ENCODE data around the gene RGS7.
"Not testable (repeated sequence)": the region's sequence is repeated elsewhere in the genome, so short reads cannot be mapped to it uniquely, and the experiment has no call there.

RGS7 gene

DNA sequence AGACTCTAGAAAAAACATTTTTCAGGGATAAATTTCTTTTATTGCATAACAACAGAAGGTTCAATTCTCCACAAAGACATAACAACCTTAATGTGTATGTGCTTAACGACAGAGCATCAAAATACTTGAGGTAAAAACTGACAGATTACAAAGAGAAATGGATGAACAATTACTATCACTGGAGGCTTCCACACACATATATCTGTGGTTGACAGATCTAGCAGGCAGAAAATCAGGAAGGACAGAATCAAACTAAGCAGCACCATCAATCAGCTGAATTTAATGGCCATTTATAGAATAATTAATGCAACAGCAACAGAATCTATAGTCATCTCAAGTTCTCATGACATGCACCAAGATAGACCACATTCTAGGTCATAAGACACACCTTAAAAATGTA lies 439.0 kb downstream of the RGS7 start:
- no peak for TF ChIP-seq Cebpa-rat (IDR thresholded peaks at IDR 0.05)
- no peaks in the 10 kb centered on the region for H3K4me1 ChIP-seq
- no peaks in the 10 kb centered on the region for H3K36me3 ChIP-seq
- no peaks in the 10 kb centered on the region for H3K9me3 ChIP-seq
- no peaks in the 10 kb centered on the region for H3K27me3 ChIP-seq
- H3K4me2 ChIP-seq = no peak overlapping the region
- H4K20me1 ChIP-seq = no peaks in the 10 kb centered on the region
- no peak overlapping the region for H3K4me3 ChIP-seq
- H3K27ac ChIP-seq = no peak overlapping the region
- no peak overlapping the region for H3K9ac ChIP-seq

DNA sequence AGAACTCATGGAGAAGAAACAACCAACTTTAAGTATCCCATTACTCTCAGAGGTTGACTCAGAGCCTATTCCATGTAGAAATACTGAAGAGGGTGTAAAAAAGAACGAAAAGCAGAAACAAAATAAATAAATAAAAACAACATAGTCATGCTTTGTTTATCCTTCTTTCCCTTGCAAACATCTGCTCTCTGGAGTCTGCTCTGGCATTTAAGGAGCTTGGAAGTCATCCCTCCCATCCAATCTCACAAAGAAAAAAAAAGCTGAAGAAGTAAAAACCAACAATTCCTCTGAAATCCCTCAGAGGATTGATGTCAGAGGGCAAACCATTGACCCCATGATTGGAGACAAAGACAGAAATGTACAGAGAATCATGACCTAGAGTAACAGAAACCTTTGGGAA lies 442.5 kb downstream of the RGS7 start:
- H3K27ac ChIP-seq = no peak overlapping the region
- H3K36me3 ChIP-seq = no peaks in the 10 kb centered on the region
- TF ChIP-seq Cebpa-rat (IDR thresholded peaks at IDR 0.05) = no peak
- H3K4me1 ChIP-seq = peaks cover 6% of the 10 kb centered on the region; the same call in 1 of the 2 replicates
- no peak overlapping the region for H3K4me3 ChIP-seq
- no peak overlapping the region for H3K9ac ChIP-seq
- H3K4me2 ChIP-seq = no peak overlapping the region
- no peaks in the 10 kb centered on the region for H3K9me3 ChIP-seq
- no peaks in the 10 kb centered on the region for H3K27me3 ChIP-seq
- no peaks in the 10 kb centered on the region for H4K20me1 ChIP-seq

DNA sequence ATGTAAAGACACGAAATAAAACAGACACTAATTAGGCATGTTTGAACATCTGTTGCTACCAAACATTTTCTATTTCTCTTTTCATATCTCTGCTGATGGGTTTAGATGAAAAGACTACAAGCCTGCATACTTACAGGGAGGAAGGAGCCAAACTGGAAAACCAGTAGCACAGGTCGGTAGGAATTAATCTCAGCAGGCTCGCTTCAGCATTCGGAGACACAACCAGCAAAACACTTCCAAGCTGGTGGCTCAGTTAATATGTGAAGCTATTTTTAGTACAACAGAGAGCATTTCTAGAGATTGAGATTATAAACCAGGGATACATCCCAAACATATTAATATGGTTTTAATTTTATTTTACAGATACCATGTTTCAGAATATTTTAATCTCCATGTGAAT lies 444.2 kb downstream of the RGS7 start:
- H3K4me2 ChIP-seq = no peak overlapping the region
- no peaks in the 10 kb centered on the region for H3K27me3 ChIP-seq
- no peak overlapping the region for H3K9ac ChIP-seq
- H3K36me3 ChIP-seq = no peaks in the 10 kb centered on the region
- H3K27ac ChIP-seq = no peak overlapping the region
- no peak overlapping the region for H3K4me3 ChIP-seq
- H3K4me1 ChIP-seq = peaks cover 6% of the 10 kb centered on the region; the same call in 1 of the 2 replicates
- no peaks in the 10 kb centered on the region for H4K20me1 ChIP-seq
- no peak for TF ChIP-seq Cebpa-rat (IDR thresholded peaks at IDR 0.05)
- no peaks in the 10 kb centered on the region for H3K9me3 ChIP-seq

DNA sequence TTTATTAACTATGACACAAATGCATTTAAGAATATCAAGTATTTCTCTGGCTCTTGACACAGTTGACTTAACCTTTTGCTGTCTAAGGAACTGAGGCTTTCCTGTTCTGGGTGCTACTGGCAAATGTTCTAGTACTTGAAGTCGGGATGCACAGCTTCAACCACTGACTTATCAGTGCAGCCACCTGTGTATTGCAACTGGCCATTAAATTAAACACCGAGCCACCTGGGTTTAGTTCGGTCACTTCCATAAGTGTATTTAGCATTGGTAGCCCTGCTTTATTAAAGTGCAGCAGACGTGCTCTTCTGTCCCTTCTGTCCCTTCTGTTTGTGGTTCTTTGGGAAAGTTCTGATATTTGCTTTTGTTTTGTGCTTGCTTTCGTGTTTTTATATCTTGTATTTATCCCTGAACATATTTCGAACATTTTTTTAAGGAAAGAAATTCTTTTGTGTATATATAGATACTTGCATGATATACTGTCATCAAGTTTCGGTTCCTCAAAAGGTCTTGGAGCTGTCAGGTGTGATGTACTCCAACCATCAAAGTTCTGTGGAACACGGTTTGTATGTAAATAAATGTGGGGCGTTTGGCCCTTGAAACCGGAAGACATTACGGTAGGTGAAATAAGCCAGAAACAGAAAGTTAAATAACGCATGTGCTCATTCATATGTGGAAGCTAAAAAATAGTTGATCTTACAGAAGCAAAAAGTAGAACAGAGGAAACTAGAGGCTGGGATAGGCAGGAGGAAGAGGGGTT lies 447.1 kb downstream of the RGS7 start:
- no peak overlapping the region for H3K4me3 ChIP-seq
- no peaks in the 10 kb centered on the region for H3K36me3 ChIP-seq
- H3K27ac ChIP-seq = no peak overlapping the region
- H3K9ac ChIP-seq = no peak overlapping the region
- H4K20me1 ChIP-seq = no peaks in the 10 kb centered on the region
- H3K27me3 ChIP-seq = no peaks in the 10 kb centered on the region
- peaks cover 6% of the 10 kb centered on the region; the same call in 1 of the 2 replicates for H3K4me1 ChIP-seq
- no peak for TF ChIP-seq Cebpa-rat (IDR thresholded peaks at IDR 0.05)
- no peaks in the 10 kb centered on the region for H3K9me3 ChIP-seq
- no peak overlapping the region for H3K4me2 ChIP-seq

DNA sequence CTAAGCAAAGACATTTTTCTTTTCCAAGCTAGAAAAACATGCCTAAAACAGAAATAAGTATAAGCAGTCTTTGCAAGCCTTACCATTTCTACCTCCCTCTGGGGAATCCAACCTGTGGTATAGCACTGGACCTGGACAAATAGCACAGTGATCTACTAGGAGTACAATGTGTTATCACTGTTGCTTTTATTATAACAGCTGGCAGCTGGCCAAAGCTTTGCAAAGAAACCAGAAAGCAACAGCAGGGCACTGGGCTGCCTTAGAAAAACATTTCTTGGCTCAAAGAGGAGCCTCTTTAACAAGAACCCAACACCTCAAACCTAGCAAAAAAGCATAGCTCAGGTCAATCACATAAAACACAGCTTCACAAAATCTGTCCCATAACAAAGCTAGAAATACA lies 450.5 kb downstream of the RGS7 start:
- Histone ChIP-seq H3K9ac (no peak overlapping the region), H3K4me2 (no peak overlapping the region), H4K20me1 (no peaks in the 10 kb centered on the region), H3K4me3 (no peak overlapping the region), H3K27me3 (no peaks in the 10 kb centered on the region), H3K4me1 (peaks cover 6% of the 10 kb centered on the region; the same call in 1 of the 2 replicates), H3K27ac (no peak overlapping the region), H3K36me3 (no peaks in the 10 kb centered on the region), H3K9me3 (no peaks in the 10 kb centered on the region)
- no peak for TF ChIP-seq Cebpa-rat (IDR thresholded peaks at IDR 0.05)

DNA sequence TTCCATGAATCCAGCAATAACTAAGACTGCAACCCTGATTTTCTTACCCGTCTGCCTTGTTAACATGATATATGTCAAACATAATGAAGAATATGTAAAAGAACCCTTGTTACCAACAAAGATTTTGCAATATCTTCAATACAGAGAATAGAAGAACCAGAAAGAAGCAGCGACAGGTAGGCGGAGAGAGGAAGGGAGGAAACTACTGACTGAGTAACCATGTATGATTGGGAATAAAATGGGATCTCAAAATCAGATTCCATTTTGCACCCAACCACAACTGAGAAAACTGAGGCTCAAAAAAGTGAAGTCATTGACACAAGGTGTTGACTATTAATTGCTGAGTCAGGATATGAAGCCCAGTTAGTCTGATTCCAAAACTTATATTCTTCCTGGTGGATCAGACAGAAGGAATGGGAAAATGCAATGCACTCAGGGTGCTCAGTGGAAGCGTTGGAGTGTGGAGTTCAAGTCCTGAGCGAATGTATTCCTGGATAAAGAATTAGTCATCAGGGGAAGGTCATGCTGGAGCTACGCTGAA lies 451.7 kb downstream of the RGS7 start:
- no peaks in the 10 kb centered on the region for H3K36me3 ChIP-seq
- no peak for TF ChIP-seq Cebpa-rat (IDR thresholded peaks at IDR 0.05)
- no peaks in the 10 kb centered on the region for H3K27me3 ChIP-seq

DNA sequence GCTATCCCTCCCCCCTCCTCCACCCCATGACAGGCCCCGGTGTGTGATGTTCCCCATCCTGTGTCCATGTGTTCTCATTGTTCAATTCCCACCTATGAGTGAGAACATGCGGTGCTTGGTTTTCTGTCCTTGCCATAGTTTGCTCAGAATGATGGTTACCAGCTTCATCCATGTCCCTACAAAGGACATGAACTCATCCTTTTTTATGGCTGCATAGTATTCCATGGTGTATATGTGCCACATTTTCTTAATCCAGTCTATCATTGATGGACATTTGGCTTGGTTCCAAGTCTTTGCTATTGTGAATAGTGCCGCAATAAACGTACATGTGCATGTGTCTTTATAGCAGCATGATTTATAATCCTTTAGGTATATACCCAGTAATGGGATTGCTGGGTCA lies 461.6 kb downstream of the RGS7 start:
- not testable (repeated sequence) for H3K36me3 ChIP-seq, H3K4me1 ChIP-seq, H4K20me1 ChIP-seq, H3K9me3 ChIP-seq, H3K4me2 ChIP-seq, H3K9ac ChIP-seq, H3K27ac ChIP-seq, H3K4me3 ChIP-seq, H3K27me3 ChIP-seq

More for the DNA sequence above, 451.7 kb downstream of the RGS7 start:
- H3K27ac ChIP-seq = no peak overlapping the region
- no peak overlapping the region for H3K4me2 ChIP-seq
- no peak overlapping the region for H3K9ac ChIP-seq
- H4K20me1 ChIP-seq = no peaks in the 10 kb centered on the region
- peaks cover 6% of the 10 kb centered on the region; the same call in 1 of the 2 replicates for H3K4me1 ChIP-seq
- H3K4me3 ChIP-seq = no peak overlapping the region
- no peaks in the 10 kb centered on the region for H3K9me3 ChIP-seq

DNA sequence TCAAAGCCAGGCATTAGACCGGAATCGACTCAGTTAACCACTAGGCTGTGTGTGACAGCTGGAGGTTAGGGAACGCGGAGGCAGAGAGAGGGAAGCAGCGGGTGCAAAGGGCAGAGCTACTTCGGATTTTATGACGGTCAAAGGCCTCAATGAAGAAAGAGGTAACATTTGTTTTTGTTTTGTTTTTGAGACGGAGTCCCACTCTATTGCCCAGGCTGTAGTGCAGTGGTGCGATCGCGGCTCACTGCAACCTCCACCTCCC lies 468.3 kb downstream of the RGS7 start:
- no peak overlapping the region for H3K4me2 ChIP-seq
- no peak overlapping the region for H3K9ac ChIP-seq
- H3K9me3 ChIP-seq = no peaks in the 10 kb centered on the region
- H3K27ac ChIP-seq = no peak overlapping the region
- no peaks in the 10 kb centered on the region for H3K36me3 ChIP-seq
- H3K4me3 ChIP-seq = no peak overlapping the region
- H3K4me1 ChIP-seq = no peaks in the 10 kb centered on the region
- TF ChIP-seq Cebpa-rat (IDR thresholded peaks at IDR 0.05) = no peak
- no peaks in the 10 kb centered on the region for H4K20me1 ChIP-seq
- H3K27me3 ChIP-seq = no peaks in the 10 kb centered on the region

DNA sequence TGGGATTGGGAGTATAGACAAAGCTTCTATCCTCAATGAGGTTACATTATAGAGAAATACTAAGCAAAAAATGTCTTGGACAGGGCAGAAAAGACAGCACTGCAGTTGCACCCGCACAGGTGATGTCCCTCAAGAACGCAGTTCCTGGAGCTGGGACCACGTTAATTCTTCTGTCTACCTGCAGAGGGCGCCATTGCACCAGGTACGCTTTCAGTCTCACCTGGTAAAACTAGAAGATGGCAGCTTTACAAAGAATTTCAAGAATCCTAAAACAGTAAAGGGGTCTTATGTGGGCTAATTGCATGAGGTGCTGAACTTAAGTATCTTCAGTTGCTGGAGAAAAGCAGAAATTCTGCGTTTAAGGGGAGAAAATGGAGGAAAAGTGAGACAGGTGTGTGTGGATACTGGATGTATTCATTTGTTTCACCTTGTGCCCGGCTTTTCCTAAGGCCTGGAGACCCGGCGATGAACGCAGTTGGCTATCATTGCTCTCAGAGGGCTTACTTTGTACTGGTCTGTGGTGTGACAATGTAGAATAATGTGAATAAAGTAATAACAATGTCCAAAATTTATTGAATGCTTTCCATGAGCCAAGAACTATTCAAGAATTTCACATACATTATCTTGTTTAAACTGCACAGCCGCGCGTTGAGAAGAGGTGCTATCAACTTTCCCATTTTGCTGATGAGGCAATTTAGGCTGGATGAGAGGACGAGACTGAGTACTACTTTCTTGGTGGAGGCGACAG lies 468.8 kb downstream of the RGS7 start:
- H3K4me3 ChIP-seq = no peak overlapping the region
- no peaks in the 10 kb centered on the region for H4K20me1 ChIP-seq
- no peak overlapping the region for H3K27ac ChIP-seq
- no peaks in the 10 kb centered on the region for H3K36me3 ChIP-seq
- no peak overlapping the region for H3K9ac ChIP-seq
- no peak for TF ChIP-seq Cebpa-rat (IDR thresholded peaks at IDR 0.05)
- H3K4me1 ChIP-seq = no peaks in the 10 kb centered on the region
- H3K9me3 ChIP-seq = no peaks in the 10 kb centered on the region
- no peak overlapping the region for H3K4me2 ChIP-seq
- no peaks in the 10 kb centered on the region for H3K27me3 ChIP-seq

DNA sequence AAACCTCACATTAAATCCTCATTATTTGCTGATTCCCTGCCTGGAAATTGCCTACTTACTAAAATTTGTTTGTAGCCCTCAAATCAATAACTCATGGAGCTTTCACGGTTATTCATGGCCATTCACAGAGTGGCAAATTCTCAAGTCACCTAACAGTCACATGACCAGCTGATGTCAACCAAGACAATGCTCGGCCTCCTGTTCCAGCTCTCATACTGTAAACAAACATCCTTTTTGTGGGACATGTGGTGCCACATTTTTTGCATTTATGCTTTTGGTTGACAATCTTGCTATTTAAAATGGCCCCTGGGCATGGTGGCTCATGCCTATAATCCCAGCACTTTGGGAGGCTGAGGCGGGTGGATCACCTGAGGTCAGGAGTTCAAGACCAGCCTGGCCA lies 473.5 kb downstream of the RGS7 start:
- TF ChIP-seq Cebpa-rat (IDR thresholded peaks at IDR 0.05) = no peak
- H3K9me3 ChIP-seq = no peaks in the 10 kb centered on the region
- no peak overlapping the region for H3K4me3 ChIP-seq
- H3K4me1 ChIP-seq = no peaks in the 10 kb centered on the region
- no peaks in the 10 kb centered on the region for H3K36me3 ChIP-seq
- H3K27me3 ChIP-seq = no peaks in the 10 kb centered on the region
- no peak overlapping the region for H3K9ac ChIP-seq
- no peaks in the 10 kb centered on the region for H4K20me1 ChIP-seq
- H3K4me2 ChIP-seq = no peak overlapping the region
- H3K27ac ChIP-seq = no peak overlapping the region

DNA sequence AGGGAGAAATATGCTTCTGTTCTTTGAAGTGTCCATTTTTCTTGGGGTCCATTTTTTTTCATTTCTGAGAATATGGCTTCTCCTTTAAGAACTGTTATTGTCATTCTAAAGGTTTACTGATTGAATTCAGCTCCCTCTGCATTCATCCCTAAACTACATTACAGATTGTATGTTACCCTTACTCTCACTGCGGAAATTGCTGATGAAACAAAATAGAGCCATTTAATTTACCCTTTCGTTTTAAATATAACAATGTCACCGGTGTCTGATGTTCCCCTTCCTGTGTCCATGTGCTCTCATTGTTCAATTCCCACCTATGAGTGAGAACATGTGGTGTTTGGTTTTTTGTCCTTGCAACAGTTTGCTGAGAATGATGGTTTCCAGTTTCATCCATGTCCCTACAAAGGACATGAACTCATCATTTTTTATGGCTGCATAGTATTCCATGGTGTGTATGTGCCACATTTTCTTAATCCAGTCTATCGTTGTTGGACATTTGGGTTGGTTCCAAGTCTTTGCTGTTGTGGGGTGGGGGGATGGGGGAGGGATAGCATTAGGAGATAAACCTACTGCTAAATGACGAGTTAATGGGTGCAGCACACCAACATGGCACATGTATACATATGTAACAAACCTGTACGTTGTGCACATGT lies 474.2 kb downstream of the RGS7 start:
- H4K20me1 ChIP-seq, H3K4me2 ChIP-seq, H3K4me1 ChIP-seq, H3K4me3 ChIP-seq, H3K27me3 ChIP-seq, H3K9ac ChIP-seq, H3K27ac ChIP-seq, H3K36me3 ChIP-seq, H3K9me3 ChIP-seq: not testable (repeated sequence)
